ENCODE results near the gene IGF1R. TPM values are rescaled to one million over a fixed set of nuclear protein-coding genes. Genes with fewer than 3 reads are reported as not detected.

The IGF1R gene
- total and polyA plus RNA-seq, 4 donors = 17.6 to 34.8 (median 21.0) TPM

DNA sequence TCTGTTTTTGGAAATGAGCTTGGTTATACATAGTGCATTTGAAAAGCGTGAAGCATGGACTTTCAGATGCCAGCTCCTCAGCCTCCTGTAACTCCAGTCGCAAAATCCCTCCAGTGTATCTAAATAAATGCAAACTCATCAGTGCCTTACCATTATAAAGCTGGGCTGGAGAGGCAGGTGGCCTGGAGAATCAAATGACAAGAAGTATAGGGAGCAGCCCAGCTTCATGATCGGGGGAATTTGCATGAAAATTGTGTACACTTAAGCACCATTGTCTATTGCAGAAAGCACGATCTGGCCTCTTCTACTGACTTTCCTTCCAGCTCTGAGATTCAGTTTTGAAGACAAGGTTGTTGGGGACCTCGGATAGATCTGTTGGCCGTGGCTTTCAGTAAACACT lies 71.7 kb downstream of the IGF1R start:
- no peak for DNase-seq (ENCODE audit: low read depth in 4 of 6, low spot score in 6 of 6)
- Histone ChIP-seq H3K9me3 (ENCODE audit: control insufficient read depth, insufficient read depth, low read length) (no peaks in the 10 kb centered on the region), H3K4me3 (ENCODE audit: low read depth, low read length) (no peak overlapping the region), H3K27me3 (ENCODE audit: control insufficient read depth, insufficient read depth, low read length) (no peaks in the 10 kb centered on the region), H3K36me3 (ENCODE audit: control insufficient read depth, insufficient read depth, low read length) (no peaks in the 10 kb centered on the region), H3K4me1 (ENCODE audit: control insufficient read depth, insufficient read depth, low read length) (peaks cover 31% of the 10 kb centered on the region), H3K27ac (ENCODE audit: low read depth, low read length) (no peak overlapping the region)
- WGBS (ENCODE audit: insufficient coverage) = 42% methylated on average over 2 of the region's 6 CpGs

DNA sequence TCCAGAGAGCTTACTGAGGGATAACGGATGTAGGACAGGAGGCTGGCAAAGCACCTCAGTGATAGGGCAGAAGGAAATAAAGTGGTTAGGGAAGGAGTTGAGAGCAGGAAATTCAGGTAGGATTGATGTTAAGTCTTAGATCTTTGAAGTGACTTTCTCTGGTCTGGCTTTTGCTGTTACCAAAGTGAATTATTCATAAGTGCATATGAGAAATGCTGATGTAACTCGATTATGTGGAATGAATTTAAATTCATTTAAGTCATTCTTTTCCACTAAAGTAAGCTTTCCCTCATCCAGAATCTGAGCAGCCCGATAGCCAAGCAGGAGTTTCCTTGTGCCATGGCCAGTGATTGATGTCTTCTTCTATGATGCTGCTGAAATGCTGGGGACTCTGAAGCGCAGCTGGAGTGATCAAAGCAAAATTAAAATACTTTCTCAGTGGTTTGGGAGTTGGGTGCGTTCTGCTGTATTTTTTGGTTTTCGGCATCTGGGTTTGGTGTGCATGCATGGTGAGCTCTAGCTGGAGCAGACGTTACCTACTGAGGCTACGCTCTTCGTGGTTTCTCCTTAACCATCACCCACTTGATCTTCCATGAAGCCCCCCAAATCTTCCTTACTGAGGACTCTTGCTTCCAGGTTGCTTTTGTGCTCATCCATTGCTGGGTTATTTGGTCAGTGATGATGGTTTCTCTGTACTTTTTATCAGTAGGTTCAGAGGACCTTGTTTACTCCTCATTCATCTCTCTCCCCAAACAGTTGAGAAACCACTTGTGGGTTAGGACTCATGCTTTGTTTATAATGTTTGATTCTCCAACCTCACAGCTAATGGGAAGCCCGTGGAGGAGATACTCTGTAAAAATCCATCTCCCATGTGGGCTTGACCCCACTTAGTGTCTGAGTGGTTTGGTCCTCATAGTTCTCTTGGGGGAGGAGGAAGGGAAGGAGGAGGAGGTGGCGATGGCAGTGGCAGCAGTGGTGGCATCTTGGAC lies 72.5 kb downstream of the IGF1R start:
- no peaks in the 10 kb centered on the region for H3K27me3 ChIP-seq (ENCODE audit: control insufficient read depth, insufficient read depth, low read length)
- peaks cover 25% of the 10 kb centered on the region for H3K4me1 ChIP-seq (ENCODE audit: control insufficient read depth, insufficient read depth, low read length)
- WGBS (ENCODE audit: insufficient coverage) = 91% methylated on average over 2 of the region's 11 CpGs
- no peaks in the 10 kb centered on the region for H3K9me3 ChIP-seq (ENCODE audit: control insufficient read depth, insufficient read depth, low read length)
- H3K36me3 ChIP-seq (ENCODE audit: control insufficient read depth, insufficient read depth, low read length) = no peaks in the 10 kb centered on the region
- H3K27ac ChIP-seq (ENCODE audit: low read depth, low read length) = no peak overlapping the region
- H3K4me3 ChIP-seq (ENCODE audit: low read depth, low read length) = no peak overlapping the region
- no peak for DNase-seq (ENCODE audit: low read depth in 4 of 6, low spot score in 6 of 6)

GRCh38 chr15:98722209-98722608 lies 73.9 kb downstream of the IGF1R start:
- no peak for DNase-seq (ENCODE audit: low read depth in 4 of 6, low spot score in 6 of 6)
- Histone ChIP-seq H3K27me3 (ENCODE audit: control insufficient read depth, insufficient read depth, low read length) (no peaks in the 10 kb centered on the region), H3K4me1 (ENCODE audit: control insufficient read depth, insufficient read depth, low read length) (peaks cover 20% of the 10 kb centered on the region), H3K4me3 (ENCODE audit: low read depth, low read length) (no peak overlapping the region), H3K27ac (ENCODE audit: low read depth, low read length) (no peak overlapping the region), H3K9me3 (ENCODE audit: control insufficient read depth, insufficient read depth, low read length) (no peaks in the 10 kb centered on the region), H3K36me3 (ENCODE audit: control insufficient read depth, insufficient read depth, low read length) (no peaks in the 10 kb centered on the region)
- WGBS (ENCODE audit: insufficient coverage) = 94% methylated on average over 5 of the region's 8 CpGs

DNA sequence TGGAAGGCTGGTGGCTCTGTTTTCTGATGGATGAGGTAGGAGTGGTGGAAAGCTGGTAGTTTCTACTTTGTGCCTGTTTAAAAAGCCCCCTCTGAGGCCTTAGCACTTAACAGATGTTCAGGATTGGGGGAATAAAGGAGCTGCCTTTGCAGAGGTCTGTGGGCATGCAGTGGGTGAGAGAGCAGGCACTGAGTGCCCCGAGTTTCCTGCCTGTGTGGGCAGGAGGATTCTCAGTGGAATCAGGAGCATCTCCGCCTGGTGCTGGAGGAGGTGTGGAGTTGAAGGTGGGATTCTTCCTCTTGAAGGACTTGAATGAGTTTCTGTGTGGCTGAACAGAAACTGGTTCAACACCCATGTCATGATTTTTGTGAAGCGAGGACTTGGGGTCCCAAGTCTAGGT lies 74.3 kb downstream of the IGF1R start:
- H3K36me3 ChIP-seq (ENCODE audit: control insufficient read depth, insufficient read depth, low read length) = no peaks in the 10 kb centered on the region
- WGBS (ENCODE audit: insufficient coverage) = 79% methylated on average over 3 of the region's 3 CpGs
- peaks cover 24% of the 10 kb centered on the region for H3K4me1 ChIP-seq (ENCODE audit: control insufficient read depth, insufficient read depth, low read length)
- no peak for DNase-seq (ENCODE audit: low read depth in 4 of 6, low spot score in 6 of 6)
- no peaks in the 10 kb centered on the region for H3K27me3 ChIP-seq (ENCODE audit: control insufficient read depth, insufficient read depth, low read length)
- H3K27ac ChIP-seq (ENCODE audit: low read depth, low read length) = no peak overlapping the region
- no peak overlapping the region for H3K4me3 ChIP-seq (ENCODE audit: low read depth, low read length)
- H3K9me3 ChIP-seq (ENCODE audit: control insufficient read depth, insufficient read depth, low read length) = no peaks in the 10 kb centered on the region

DNA sequence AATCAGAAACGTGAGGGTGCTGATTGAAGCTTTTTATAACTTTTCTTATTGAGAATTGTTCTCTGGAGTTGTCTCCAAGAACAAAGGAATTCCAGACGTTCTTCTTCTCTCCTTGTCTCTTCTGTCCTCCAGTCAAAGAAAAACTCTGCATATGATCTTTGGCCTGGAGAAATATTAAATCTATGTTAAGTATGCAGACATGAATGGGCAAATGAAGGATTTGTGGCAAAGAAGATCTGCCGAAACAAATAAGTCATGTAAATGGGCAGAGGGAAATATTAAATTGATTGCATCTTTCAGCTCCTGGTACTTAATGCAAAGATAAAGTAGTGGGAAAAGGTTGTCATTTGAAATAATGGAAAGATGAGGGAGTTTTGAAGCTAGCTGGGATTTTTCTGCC lies 74.9 kb downstream of the IGF1R start:
- WGBS (ENCODE audit: insufficient coverage) = 93% methylated on average over 1 of the region's 3 CpGs
- Histone ChIP-seq H3K27me3 (ENCODE audit: control insufficient read depth, insufficient read depth, low read length) (no peaks in the 10 kb centered on the region), H3K4me1 (ENCODE audit: control insufficient read depth, insufficient read depth, low read length) (peaks cover 24% of the 10 kb centered on the region), H3K27ac (ENCODE audit: low read depth, low read length) (no peak overlapping the region), H3K9me3 (ENCODE audit: control insufficient read depth, insufficient read depth, low read length) (no peaks in the 10 kb centered on the region), H3K36me3 (ENCODE audit: control insufficient read depth, insufficient read depth, low read length) (no peaks in the 10 kb centered on the region), H3K4me3 (ENCODE audit: low read depth, low read length) (no peak overlapping the region)
- no peak for DNase-seq (ENCODE audit: low read depth in 4 of 6, low spot score in 6 of 6)

DNA sequence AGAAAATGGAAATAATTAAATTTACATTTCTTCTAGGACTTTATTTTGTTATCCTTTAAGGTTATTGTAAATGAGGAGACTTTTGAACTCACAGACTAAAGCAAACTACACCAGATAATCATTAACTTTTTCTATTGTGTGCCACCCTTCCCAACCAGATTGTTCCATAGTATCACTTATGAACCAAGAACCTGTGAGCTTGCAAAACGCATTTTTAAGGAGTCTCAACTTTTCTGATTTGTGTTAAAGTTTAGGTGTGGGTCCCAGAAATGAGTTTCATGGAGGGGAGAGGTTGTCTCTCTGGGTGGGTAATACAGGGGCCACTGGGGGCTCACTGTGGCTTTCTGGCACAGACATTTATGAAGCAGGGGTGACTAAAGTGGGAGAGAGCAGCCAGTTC lies 75.7 kb downstream of the IGF1R start:
- WGBS (ENCODE audit: insufficient coverage) = 89% methylated on average over 1 of the region's 1 CpG
- no peaks in the 10 kb centered on the region for H3K9me3 ChIP-seq (ENCODE audit: control insufficient read depth, insufficient read depth, low read length)
- DNase-seq (ENCODE audit: low read depth in 4 of 6, low spot score in 6 of 6) = no peak
- peaks cover 25% of the 10 kb centered on the region for H3K4me1 ChIP-seq (ENCODE audit: control insufficient read depth, insufficient read depth, low read length)
- H3K27ac ChIP-seq (ENCODE audit: low read depth, low read length) = no peak overlapping the region
- H3K27me3 ChIP-seq (ENCODE audit: control insufficient read depth, insufficient read depth, low read length) = no peaks in the 10 kb centered on the region
- no peak overlapping the region for H3K4me3 ChIP-seq (ENCODE audit: low read depth, low read length)
- H3K36me3 ChIP-seq (ENCODE audit: control insufficient read depth, insufficient read depth, low read length) = no peaks in the 10 kb centered on the region

DNA sequence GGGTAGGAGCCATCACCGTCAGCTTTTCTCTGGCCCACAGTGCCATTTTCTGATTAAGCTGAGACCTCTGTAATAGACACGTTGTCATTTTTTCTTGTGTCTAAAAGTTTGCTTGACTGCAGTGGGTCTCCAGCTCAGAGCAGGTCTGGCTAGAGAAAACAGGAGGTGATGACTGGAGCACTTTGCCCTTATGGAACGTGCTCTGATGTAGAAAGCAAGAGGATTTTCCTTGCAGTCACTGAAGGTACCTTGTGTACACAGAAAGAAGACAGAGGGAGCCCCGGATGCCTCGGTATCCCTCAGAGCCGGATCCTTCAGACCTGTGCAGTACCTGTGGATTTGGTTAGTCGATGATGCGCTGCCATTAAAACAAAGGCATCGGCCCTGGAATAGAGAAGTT lies 76.2 kb downstream of the IGF1R start:
- Histone ChIP-seq H3K4me3 (ENCODE audit: low read depth, low read length) (no peak overlapping the region), H3K36me3 (ENCODE audit: control insufficient read depth, insufficient read depth, low read length) (no peaks in the 10 kb centered on the region), H3K4me1 (ENCODE audit: control insufficient read depth, insufficient read depth, low read length) (peaks cover 21% of the 10 kb centered on the region), H3K9me3 (ENCODE audit: control insufficient read depth, insufficient read depth, low read length) (no peaks in the 10 kb centered on the region), H3K27me3 (ENCODE audit: control insufficient read depth, insufficient read depth, low read length) (no peaks in the 10 kb centered on the region), H3K27ac (ENCODE audit: low read depth, low read length) (no peak overlapping the region)
- WGBS (ENCODE audit: insufficient coverage) = 86% methylated on average over 8 of the region's 9 CpGs
- no peak for DNase-seq (ENCODE audit: low read depth in 4 of 6, low spot score in 6 of 6)

DNA sequence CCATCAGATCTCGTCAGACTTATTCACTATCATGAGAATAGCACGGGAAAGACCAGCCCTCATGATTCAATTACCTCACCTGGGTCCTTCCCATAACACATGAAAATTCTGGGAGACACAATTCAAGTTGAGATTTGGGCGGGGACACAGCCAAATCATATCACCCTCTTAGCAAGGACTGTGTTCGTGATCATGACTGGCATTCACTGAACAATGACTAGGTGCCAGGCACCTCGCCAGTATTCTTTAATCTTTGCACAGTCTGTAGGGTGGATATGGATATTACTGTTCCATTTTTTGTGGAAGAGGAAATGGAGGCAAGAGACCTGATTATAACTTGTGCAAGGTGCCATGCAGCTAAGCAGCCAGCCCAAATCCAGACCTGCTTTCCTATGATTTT lies 77.5 kb downstream of the IGF1R start:
- Histone ChIP-seq H3K36me3 (ENCODE audit: control insufficient read depth, insufficient read depth, low read length) (no peaks in the 10 kb centered on the region), H3K9me3 (ENCODE audit: control insufficient read depth, insufficient read depth, low read length) (no peaks in the 10 kb centered on the region), H3K4me3 (ENCODE audit: low read depth, low read length) (no peak overlapping the region), H3K27ac (ENCODE audit: low read depth, low read length) (no peak overlapping the region), H3K4me1 (ENCODE audit: control insufficient read depth, insufficient read depth, low read length) (peaks cover 15% of the 10 kb centered on the region), H3K27me3 (ENCODE audit: control insufficient read depth, insufficient read depth, low read length) (no peaks in the 10 kb centered on the region)
- 100% methylated on average over 3 of the region's 5 CpGs for WGBS (ENCODE audit: insufficient coverage)
- DNase-seq (ENCODE audit: low read depth in 4 of 6, low spot score in 6 of 6) = no peak

GRCh38 chr15:98727115-98728040 lies 79.0 kb downstream of the IGF1R start:
- peaks cover 20% of the 10 kb centered on the region for H3K4me1 ChIP-seq (ENCODE audit: control insufficient read depth, insufficient read depth, low read length)
- DNase-seq (ENCODE audit: low read depth in 4 of 6, low spot score in 6 of 6) = peak in 3 of 6 donors; percentile 17 to 55 (median 26)
- no peak overlapping the region for H3K4me3 ChIP-seq (ENCODE audit: low read depth, low read length)
- H3K9me3 ChIP-seq (ENCODE audit: control insufficient read depth, insufficient read depth, low read length) = no peaks in the 10 kb centered on the region
- peak overlapping the region; percentile 77 for H3K27ac ChIP-seq (ENCODE audit: low read depth, low read length)
- H3K36me3 ChIP-seq (ENCODE audit: control insufficient read depth, insufficient read depth, low read length) = no peaks in the 10 kb centered on the region
- no peaks in the 10 kb centered on the region for H3K27me3 ChIP-seq (ENCODE audit: control insufficient read depth, insufficient read depth, low read length)
- WGBS (ENCODE audit: insufficient coverage) = 27% methylated on average over 16 of the region's 20 CpGs
